CD4-positive, alpha-beta T cell treated with Interleukin-4 for 1 hour (primary cell): Measurements from ENCODE around the gene GPR146.
A peak's percentile ranks its signal among the peaks of the same experiment; 100 is the strongest.

Experiments used
- DNase-seq, 2 donors: peaks; one replicate each; pipeline ENCODE4 v3.0.0-alpha.2; 2020 to 2022

Gene GPR146

GRCh38 chr7:1012004-1012715 is 32.2 kb upstream of the GPR146 start:
- DNase-seq, result no peak

GRCh38 chr7:1012716-1013095 is 31.6 kb upstream of the GPR146 start:
- no peak for DNase-seq

- no peak for DNase-seq
These were observed 30.8 kb upstream of the GPR146 start for GRCh38 chr7:1013581-1013980.

- no peak for DNase-seq
These were observed 29.7 kb upstream of the GPR146 start for GRCh38 chr7:1014681-1015080.

GRCh38 chr7:1015196-1016121 is 28.9 kb upstream of the GPR146 start:
- DNase-seq, result no peak

GRCh38 chr7:1016577-1017531 is 27.5 kb upstream of the GPR146 start:
- no peak for DNase-seq

- DNase-seq, result no peak
These were observed 26.6 kb upstream of the GPR146 start for GRCh38 chr7:1017586-1018333.

- DNase-seq, result no peak
These were observed 26.0 kb upstream of the GPR146 start for GRCh38 chr7:1018334-1018695.

- no peak for DNase-seq
These were observed 25.0 kb upstream of the GPR146 start for GRCh38 chr7:1019255-1019785.

GRCh38 chr7:1019789-1020610 is 24.3 kb upstream of the GPR146 start:
- no peak for DNase-seq

GRCh38 chr7:1020849-1021251 is 23.5 kb upstream of the GPR146 start:
- peak in 1 of 2 donors; percentile 23 for DNase-seq

GRCh38 chr7:1021366-1021765 is 23.0 kb upstream of the GPR146 start:
- no peak for DNase-seq

GRCh38 chr7:1021931-1022330 is 22.4 kb upstream of the GPR146 start:
- no peak for DNase-seq

GRCh38 chr7:1022356-1022755 is 22.0 kb upstream of the GPR146 start:
- no peak for DNase-seq

GRCh38 chr7:1022801-1023465 is 21.4 kb upstream of the GPR146 start:
- peak in 1 of 2 donors; percentile 78 for DNase-seq

GRCh38 chr7:1024331-1024841 is 20.0 kb upstream of the GPR146 start:
- peak in 1 of 2 donors; percentile 85 for DNase-seq

- DNase-seq, result no peak
These were observed 19.2 kb upstream of the GPR146 start for GRCh38 chr7:1024876-1025742.

GRCh38 chr7:1025743-1026581 is 18.4 kb upstream of the GPR146 start:
- no peak for DNase-seq
